NCI-H774 (cell line): ENCODE measurements around the gene PDGFRB.
"Not testable (repeated sequence)": the region's sequence is repeated elsewhere in the genome, so short reads cannot be mapped to it uniquely, and the experiment has no call there.

Experiments
- DNase-seq: peaks from one replicate; lab custom pipeline; 2025; lab: John Stamatoyannopoulos, UW

Gene PDGFRB

GRCh38 chr5:150084754-150085153, 70.9 kb downstream of the PDGFRB start:
- DNase-seq: not testable (repeated sequence)

GRCh38 chr5:150082889-150083288, 72.8 kb downstream of the PDGFRB start:
- no peak for DNase-seq

GRCh38 chr5:150082374-150082773, 73.3 kb downstream of the PDGFRB start:
- DNase-seq: no peak

- DNase-seq: no peak
These were observed 73.9 kb downstream of the PDGFRB start for GRCh38 chr5:150081541-150082283.

GRCh38 chr5:150080696-150081435, 74.8 kb downstream of the PDGFRB start:
- no peak for DNase-seq

- no peak for DNase-seq
These were observed 75.7 kb downstream of the PDGFRB start for GRCh38 chr5:150079909-150080461.

- DNase-seq: no peak
These were observed 76.6 kb downstream of the PDGFRB start for GRCh38 chr5:150078802-150079689.

GRCh38 chr5:150077996-150078801, 77.4 kb downstream of the PDGFRB start:
- no peak for DNase-seq

GRCh38 chr5:150077060-150077459, 78.6 kb downstream of the PDGFRB start:
- no peak for DNase-seq

GRCh38 chr5:150075806-150076205, 79.8 kb downstream of the PDGFRB start:
- DNase-seq: no peak

GRCh38 chr5:150075233-150075632, 80.4 kb downstream of the PDGFRB start:
- DNase-seq: no peak

GRCh38 chr5:150073677-150074076, 82.0 kb downstream of the PDGFRB start:
- no peak for DNase-seq

GRCh38 chr5:150073086-150073625, 82.5 kb downstream of the PDGFRB start:
- no peak for DNase-seq

GRCh38 chr5:150070821-150071220, 84.8 kb downstream of the PDGFRB start:
- DNase-seq: no peak

GRCh38 chr5:150069672-150070627, 85.7 kb downstream of the PDGFRB start:
- no peak for DNase-seq

GRCh38 chr5:150068961-150069645, 86.5 kb downstream of the PDGFRB start:
- no peak for DNase-seq

GRCh38 chr5:150068472-150068871, 87.2 kb downstream of the PDGFRB start:
- DNase-seq: no peak

GRCh38 chr5:150068071-150068470, 87.6 kb downstream of the PDGFRB start:
- DNase-seq: no peak

- DNase-seq: no peak
These were observed 88.2 kb downstream of the PDGFRB start for GRCh38 chr5:150067405-150067960.
